Uterus (tissue), 2 donors: Measurements from ENCODE around the gene OR2T11.

Experiments
- CTCF ChIP-seq, 4 experiments: fragments of 200-600 bp in 2 of 4; fragments of 450-650 bp in 2 of 4; sonication (generic) in 2 of 4; IDR thresholded peaks; one replicate each; pipeline ENCODE4 v1.5.1; 2016 to 2019; ENCODE audit warnings: antibody characterized with exemption in 4 of 4, mild to moderate bottlenecking in 2 of 4, moderate library complexity in 1 of 4
- POLR2A ChIP-seq, 2 donors: fragments of 450-650 bp; IDR thresholded peaks; one replicate each; pipeline ENCODE4 v1.6.1; 2016; ENCODE audit warnings: antibody characterized with exemption in 2 of 2, mild to moderate bottlenecking in 1 of 2, moderate library complexity in 1 of 2

GRCh38 chr1:248589334-248589733 is 45.6 kb downstream of the OR2T11 start:
- TF ChIP-seq POLR2A (IDR thresholded peaks at IDR 0.05) (no peak), CTCF (IDR thresholded peaks at IDR 0.05) (no peak)
